SK-N-SH (cell line): ENCODE data around the gene MYBBP1A.

Experiments used
- NRF1 ChIP-seq: IDR thresholded peaks from 2 replicates; pipeline ENCODE4 v1.6.1; 2012; ENCODE audit warnings: low read depth, mild to moderate bottlenecking, low read length
- POLR2AphosphoS5 ChIP-seq: IDR thresholded peaks from 2 replicates; pipeline ENCODE4 v1.6.1; 2012; ENCODE audit warnings: low read depth, low read length
- TF ChIP-seq, protein P1 (sequence below): fragments of 200-600 bp; sonication (generic); IDR thresholded peaks from 2 replicates; pipeline ENCODE4 v1.6.1; 2017; ENCODE audit warnings: antibody characterized with exemption, mild to moderate bottlenecking, moderate library complexity
- TF ChIP-seq, protein P2 (sequence below): IDR thresholded peaks from 2 replicates; pipeline ENCODE4 v1.4.0; 2012; ENCODE audit warnings: low read depth, borderline replicate concordance

DNA sequence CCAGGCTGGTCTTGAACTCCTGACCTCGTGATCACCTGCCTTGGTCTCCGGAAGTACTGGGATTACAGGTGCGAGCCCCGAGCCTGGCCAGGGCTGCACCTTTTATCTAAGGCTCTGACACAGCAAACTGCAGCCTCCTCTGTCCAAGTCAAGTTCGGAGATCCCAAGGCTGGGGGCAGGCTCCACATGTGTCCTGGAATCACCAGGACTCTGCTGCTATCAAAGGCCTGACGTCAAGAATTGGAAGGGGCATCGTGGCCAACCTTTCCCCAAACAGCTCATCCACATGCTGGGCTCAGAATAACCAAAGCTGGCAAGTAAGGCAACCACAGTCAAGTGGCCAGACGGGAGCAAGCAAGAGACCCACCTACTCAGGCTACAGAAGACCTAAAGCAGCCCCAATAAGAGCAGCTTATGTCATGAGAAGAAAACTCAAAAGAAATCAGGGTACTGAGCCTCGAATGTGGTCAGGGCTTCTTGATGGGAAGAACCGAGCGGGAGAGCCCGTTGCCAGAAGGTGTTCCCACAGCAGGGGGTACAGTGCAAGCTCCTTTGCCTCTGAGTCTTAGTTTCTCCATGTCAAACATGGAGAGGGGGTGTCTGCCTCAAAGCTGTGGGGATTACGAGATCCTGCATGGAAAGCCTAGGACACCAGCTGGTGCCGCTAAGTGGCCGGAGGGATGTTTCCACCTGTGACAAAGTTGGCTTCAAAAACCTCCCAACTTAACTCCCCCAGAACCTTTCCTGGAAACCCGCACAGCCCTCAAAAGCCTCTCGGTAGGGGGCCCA is 7.9 kb downstream of the MYBBP1A start:
- TF ChIP-seq NRF1 (no peak), POLR2AphosphoS5 (no peak)
- TF ChIP-seq, protein P1, sequence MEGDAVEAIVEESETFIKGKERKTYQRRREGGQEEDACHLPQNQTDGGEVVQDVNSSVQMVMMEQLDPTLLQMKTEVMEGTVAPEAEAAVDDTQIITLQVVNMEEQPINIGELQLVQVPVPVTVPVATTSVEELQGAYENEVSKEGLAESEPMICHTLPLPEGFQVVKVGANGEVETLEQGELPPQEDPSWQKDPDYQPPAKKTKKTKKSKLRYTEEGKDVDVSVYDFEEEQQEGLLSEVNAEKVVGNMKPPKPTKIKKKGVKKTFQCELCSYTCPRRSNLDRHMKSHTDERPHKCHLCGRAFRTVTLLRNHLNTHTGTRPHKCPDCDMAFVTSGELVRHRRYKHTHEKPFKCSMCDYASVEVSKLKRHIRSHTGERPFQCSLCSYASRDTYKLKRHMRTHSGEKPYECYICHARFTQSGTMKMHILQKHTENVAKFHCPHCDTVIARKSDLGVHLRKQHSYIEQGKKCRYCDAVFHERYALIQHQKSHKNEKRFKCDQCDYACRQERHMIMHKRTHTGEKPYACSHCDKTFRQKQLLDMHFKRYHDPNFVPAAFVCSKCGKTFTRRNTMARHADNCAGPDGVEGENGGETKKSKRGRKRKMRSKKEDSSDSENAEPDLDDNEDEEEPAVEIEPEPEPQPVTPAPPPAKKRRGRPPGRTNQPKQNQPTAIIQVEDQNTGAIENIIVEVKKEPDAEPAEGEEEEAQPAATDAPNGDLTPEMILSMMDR = no peak
- TF ChIP-seq, protein P2, sequence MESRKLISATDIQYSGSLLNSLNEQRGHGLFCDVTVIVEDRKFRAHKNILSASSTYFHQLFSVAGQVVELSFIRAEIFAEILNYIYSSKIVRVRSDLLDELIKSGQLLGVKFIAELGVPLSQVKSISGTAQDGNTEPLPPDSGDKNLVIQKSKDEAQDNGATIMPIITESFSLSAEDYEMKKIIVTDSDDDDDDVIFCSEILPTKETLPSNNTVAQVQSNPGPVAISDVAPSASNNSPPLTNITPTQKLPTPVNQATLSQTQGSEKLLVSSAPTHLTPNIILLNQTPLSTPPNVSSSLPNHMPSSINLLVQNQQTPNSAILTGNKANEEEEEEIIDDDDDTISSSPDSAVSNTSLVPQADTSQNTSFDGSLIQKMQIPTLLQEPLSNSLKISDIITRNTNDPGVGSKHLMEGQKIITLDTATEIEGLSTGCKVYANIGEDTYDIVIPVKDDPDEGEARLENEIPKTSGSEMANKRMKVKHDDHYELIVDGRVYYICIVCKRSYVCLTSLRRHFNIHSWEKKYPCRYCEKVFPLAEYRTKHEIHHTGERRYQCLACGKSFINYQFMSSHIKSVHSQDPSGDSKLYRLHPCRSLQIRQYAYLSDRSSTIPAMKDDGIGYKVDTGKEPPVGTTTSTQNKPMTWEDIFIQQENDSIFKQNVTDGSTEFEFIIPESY = no peak
